SK-N-SH (cell line): ENCODE measurements around the gene RAB42. TPM values are rescaled to one million over a fixed set of nuclear protein-coding genes. Genes with fewer than 3 reads are reported as not detected.

ENCODE experiments used
- CTCF ChIA-PET: fragments of 300-600, 350-600 bp; formaldehyde crosslinking; extraction: SDS; loops from one replicate; lab custom pipeline; 2021; lab: Yijun Ruan, JAX
- POLR2A ChIA-PET: fragments of 350-600 bp; sonication (Branson Sonifier 250); formaldehyde crosslinking; extraction: SDS; loops from one replicate; lab custom pipeline; 2020; ENCODE audit warnings: antibody characterized with exemption, inconsistent platforms; lab: Yijun Ruan, JAX
- DNase-seq: peaks from one replicate; pipeline ENCODE4 v3.0.0; 2012
- H2AFZ ChIP-seq: fragments of 200-600 bp; sonication (generic); 2 replicates; pipeline ENCODE4 v1.8.1; 2016; ENCODE audit warnings: antibody characterized with exemption, mild to moderate bottlenecking, low read depth
- H3F3A ChIP-seq: fragments of 200-600 bp; sonication (generic); replicated peaks from 2 replicates; pipeline ENCODE3; 2016; ENCODE audit warnings: antibody characterized with exemption, mild to moderate bottlenecking; ENCODE audit not compliant: insufficient read depth
- H3K27ac ChIP-seq, 2 experiments: fragments of 200-500 bp in 1 of 2; fragments of 200-600 bp in 1 of 2; sonication (Bioruptor generic) in 1 of 2; sonication (generic), shearing (Covaris generic) in 1 of 2; 2 replicates each; pipeline versions ENCODE4 v1.5.1 to v1.6.1; 2014 to 2016; ENCODE audit warnings: low read depth in 2 of 2, inconsistent platforms in 1 of 2, low read length in 1 of 2, mild to moderate bottlenecking in 1 of 2, mixed read lengths in 1 of 2
- H3K27me3 ChIP-seq: fragments of 200-600 bp; sonication (generic), shearing (Covaris generic); 2 replicates; pipeline ENCODE4 v1.6.1; 2016; ENCODE audit warnings: mixed run types; ENCODE audit not compliant: insufficient read depth
- H3K36me3 ChIP-seq, 2 experiments: fragments of 200-500 bp in 1 of 2; fragments of 200-600 bp in 1 of 2; sonication (Bioruptor generic) in 1 of 2; sonication (generic) in 1 of 2; replicated peaks in 1 of 2; 2 replicates each; pipeline versions ENCODE3 to v1.5.1; 2014 to 2016; ENCODE audit warnings: low read length in 1 of 2, mild to moderate bottlenecking in 1 of 2; ENCODE audit not compliant: insufficient read depth in 2 of 2, control insufficient read depth in 1 of 2
- H3K4me1 ChIP-seq, 2 experiments: fragments of 200-500 bp in 1 of 2; fragments of 200-600 bp in 1 of 2; sonication (Bioruptor generic) in 1 of 2; sonication (generic), shearing (Covaris generic) in 1 of 2; 2 replicates each; pipeline versions ENCODE4 v1.5.1 to v1.6.1; 2014 to 2016; ENCODE audit warnings: low read depth in 1 of 2, low read length in 1 of 2, mixed run types in 1 of 2; ENCODE audit not compliant: insufficient read depth in 2 of 2, control insufficient read depth in 1 of 2
- H3K4me2 ChIP-seq: fragments of 200-600 bp; sonication (generic), shearing (Covaris generic); 2 replicates; pipeline ENCODE4 v1.6.1; 2017; ENCODE audit warnings: mixed run types
- H3K4me3 ChIP-seq, 2 experiments: fragments of 200-500 bp in 1 of 2; fragments of 200-600 bp in 1 of 2; sonication (Bioruptor generic) in 1 of 2; sonication (generic), shearing (Covaris generic) in 1 of 2; 2 replicates each; pipeline versions ENCODE4 v1.5.1 to v1.8.1; 2014 to 2016; ENCODE audit warnings: low read depth in 2 of 2, inconsistent platforms in 1 of 2, low read length in 1 of 2, mild to moderate bottlenecking in 1 of 2, mixed read lengths in 1 of 2, moderate library complexity in 1 of 2
- H3K79me2 ChIP-seq: fragments of 200-600 bp; sonication (generic); 2 replicates; pipeline ENCODE4 v1.8.1; 2017; ENCODE audit warnings: mild to moderate bottlenecking; ENCODE audit not compliant: insufficient read depth
- H3K9ac ChIP-seq: fragments of 200-600 bp; sonication (generic); 2 replicates; pipeline ENCODE4 v1.6.1; 2017; ENCODE audit warnings: mixed run types
- H3K9me2 ChIP-seq: fragments of 200-600 bp; sonication (generic); 2 replicates; pipeline ENCODE4 v1.6.1; 2017; ENCODE audit warnings: mixed run types
- H3K9me3 ChIP-seq: fragments of 200-600 bp; sonication (generic); 2 replicates; pipeline ENCODE4 v1.6.1; 2017; ENCODE audit warnings: mixed run types, mild to moderate bottlenecking, moderate library complexity
- H4K20me1 ChIP-seq: fragments of 200-600 bp; sonication (generic); 2 replicates; pipeline ENCODE4 v1.6.1; 2017; ENCODE audit warnings: mild to moderate bottlenecking, mixed run types; ENCODE audit not compliant: insufficient read depth
- CHD2 ChIP-seq: fragments of 150-350 bp; IDR thresholded peaks from 2 replicates; pipeline ENCODE4 v1.6.1; 2018; ENCODE audit warnings: low read length; ENCODE audit not compliant: partially characterized antibody
- EP300 ChIP-seq, 2 experiments: IDR thresholded peaks; 2 replicates each; pipeline versions ENCODE4 v1.4.0 to v1.6.1; 2012; ENCODE audit warnings: borderline replicate concordance in 1 of 2, low read depth in 1 of 2, low read length in 1 of 2
- EZH2phosphoT487 ChIP-seq: fragments of 200-600 bp; sonication (generic); IDR thresholded peaks from 2 replicates; pipeline ENCODE4 v1.6.1; 2017; ENCODE audit warnings: low read depth, mixed run types, mild to moderate bottlenecking, antibody characterized with exemption, moderate library complexity, borderline replicate concordance
- FOSL2 ChIP-seq: IDR thresholded peaks from 2 replicates; pipeline ENCODE4 v1.4.0; 2012; ENCODE audit warnings: low read depth, mild to moderate bottlenecking, moderate library complexity, borderline replicate concordance
- FOXJ3 ChIP-seq: sonication (generic); formaldehyde crosslinking; IDR thresholded peaks from 2 replicates; pipeline ENCODE4 v1.5.1; 2020; ENCODE audit warnings: mild to moderate bottlenecking, missing genetic modification reagents
- FOXM1 ChIP-seq: IDR thresholded peaks from 2 replicates; pipeline ENCODE4 v1.4.0; 2012; ENCODE audit warnings: low read depth, mild to moderate bottlenecking
- GABPA ChIP-seq: IDR thresholded peaks from 2 replicates; pipeline ENCODE4 v1.4.0; 2012; ENCODE audit warnings: low read depth, mild to moderate bottlenecking
- GATA2 ChIP-seq: sonication (generic); formaldehyde crosslinking; IDR thresholded peaks from 2 replicates; pipeline ENCODE4 v1.5.0; 2020; ENCODE audit warnings: mild to moderate bottlenecking, missing genetic modification reagents
- MEF2A ChIP-seq: IDR thresholded peaks from 2 replicates; pipeline ENCODE4 v1.4.0; 2012; ENCODE audit warnings: low read depth, borderline replicate concordance
- POLR2AphosphoS5 ChIP-seq: IDR thresholded peaks from 2 replicates; pipeline ENCODE4 v1.6.1; 2012; ENCODE audit warnings: low read depth, low read length
- RCOR1 ChIP-seq: fragments of 150-350 bp; IDR thresholded peaks from 2 replicates; pipeline ENCODE4 v1.6.1; 2017; ENCODE audit warnings: antibody characterized with exemption, low read length
- RFX5 ChIP-seq: IDR thresholded peaks from 2 replicates; pipeline ENCODE4 v1.6.1; 2012; ENCODE audit warnings: mild to moderate bottlenecking, improper control_type of control experiment, low read length
- RXRA ChIP-seq: IDR thresholded peaks from 2 replicates; pipeline ENCODE4 v1.4.0; 2012; ENCODE audit warnings: low read depth, mild to moderate bottlenecking, borderline replicate concordance
- SIN3A ChIP-seq: IDR thresholded peaks from 2 replicates; pipeline ENCODE4 v1.6.1; 2012; ENCODE audit warnings: low read depth, mild to moderate bottlenecking, low read length, moderate library complexity, borderline replicate concordance
- SMC3 ChIP-seq: IDR thresholded peaks from 2 replicates; pipeline ENCODE4 v1.6.1; 2012; ENCODE audit warnings: low read depth, low read length, improper control_type of control experiment
- TAF1 ChIP-seq: IDR thresholded peaks from 2 replicates; pipeline ENCODE4 v1.6.1; 2012; ENCODE audit warnings: low read depth, mild to moderate bottlenecking, low read length, moderate library complexity, borderline replicate concordance
- TCF12 ChIP-seq: IDR thresholded peaks from 2 replicates; pipeline ENCODE4 v1.4.0; 2012
- YY1 ChIP-seq: IDR thresholded peaks from 2 replicates; pipeline ENCODE4 v1.4.0; 2012; ENCODE audit warnings: low read depth, mild to moderate bottlenecking
- WGBS: methylation state at CpG from one replicate; pipeline ENCODE4 v1.1.6; 2017; ENCODE audit warnings: low lambda C conversion rate; 5-methylcytosine and 5-hydroxymethylcytosine counted together
- polyA plus RNA-seq, 3 experiments: library from polyadenylated mRNA; depleted of rRNA; stranded (reverse); fragments of >200 nt; gene quantifications; 2 replicates each; pipeline ENCODE4 v1.2.3, GENCODE V29; 2012
- TF ChIP-seq, protein P1 (sequence below): fragments of 150-350 bp; IDR thresholded peaks from 2 replicates; pipeline ENCODE4 v1.6.1; 2017; ENCODE audit warnings: antibody characterized with exemption, low read length, low read depth, borderline replicate concordance
- TF ChIP-seq, protein P2 (sequence below): IDR thresholded peaks from 2 replicates; pipeline ENCODE4; 2012
- TF ChIP-seq, protein P3 (sequence below): fragments of 200-600 bp; sonication (generic); IDR thresholded peaks from 2 replicates; pipeline ENCODE4 v1.6.1; 2017; ENCODE audit warnings: antibody characterized with exemption, mild to moderate bottlenecking, moderate library complexity
- TF ChIP-seq, protein P4 (sequence below): IDR thresholded peaks from 2 replicates; pipeline ENCODE4 v1.4.0; 2012; ENCODE audit warnings: low read depth, borderline replicate concordance
- TF ChIP-seq, protein P5 (sequence below): IDR thresholded peaks from 2 replicates; pipeline ENCODE4 v1.4.0; 2012; ENCODE audit warnings: low read depth, borderline replicate concordance
- TF ChIP-seq, protein P6 (sequence below): IDR thresholded peaks from 2 replicates; pipeline ENCODE4 v1.4.0; 2012; ENCODE audit warnings: low read depth

Gene RAB42
- polyA plus RNA-seq, 1 of the 3 experiments (the other 2 are of a cell fraction): 4.6 TPM

DNA sequence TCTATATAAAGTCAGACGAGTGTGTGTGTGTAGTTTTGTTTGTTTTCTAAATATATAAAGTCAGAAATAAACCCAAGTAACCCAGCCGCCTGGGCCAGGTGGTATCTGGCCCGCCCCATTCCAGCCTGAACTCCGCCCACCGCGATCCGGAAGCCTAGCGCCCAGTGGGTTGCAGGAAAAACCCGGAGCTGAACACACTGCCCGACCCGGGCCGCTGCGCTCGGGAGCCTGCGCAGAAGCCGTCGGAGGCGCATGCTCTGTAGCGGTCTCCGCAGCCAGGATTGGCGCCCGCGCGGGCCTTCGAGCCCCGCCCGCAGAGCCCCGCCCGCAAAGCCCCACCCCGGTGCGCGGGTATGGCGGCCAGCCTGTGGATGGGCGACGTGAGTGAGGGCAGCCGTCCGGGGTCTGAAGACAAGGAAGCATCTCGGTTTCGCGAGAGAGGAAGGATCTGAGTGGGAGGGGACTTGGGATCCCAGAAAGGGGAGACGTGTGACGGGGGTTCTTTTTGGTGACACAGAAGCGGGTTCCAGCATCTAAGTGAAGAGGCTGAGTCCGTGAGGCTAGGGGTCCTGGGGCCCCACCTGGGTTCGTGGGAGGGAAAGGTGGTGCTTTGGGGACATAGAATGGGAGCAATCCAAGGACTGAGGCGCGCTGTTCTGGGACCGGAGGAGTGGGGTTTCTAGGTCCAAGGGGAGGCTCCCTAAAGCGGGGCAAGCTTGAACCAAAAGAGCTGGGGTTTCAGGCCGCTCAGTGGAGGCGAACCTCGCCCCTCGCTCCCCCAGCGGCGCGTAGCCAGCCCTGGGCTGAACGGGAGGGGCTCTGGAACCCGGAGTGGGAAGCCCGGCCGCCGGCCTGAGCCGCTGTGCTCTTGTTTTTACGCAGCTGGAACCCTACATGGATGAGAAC lies 39.1 kb upstream of the RAB42 start, which contains the start of gene TRNAU1AP:
Gene TRNAU1AP (plus strand): TSS at position 328 of the 906 bp plus-strand sequence. CDS start 26 bp downstream, at position 354.
- H3K4me1 ChIP-seq: no peaks in the 10 kb centered on the region; a peak in 2 of 4 replicates
- H3K36me3 ChIP-seq: peaks cover 3 to 15% of the 10 kb centered on the region in 2 experiments
- peak within 1 kb of the TSS; percentile 78 for H3K4me2 ChIP-seq
- POLR2A ChIA-PET: interaction anchor here (1.1 to 3.5 kb wide), 3 partner anchors 28 to 465 kb away, joined by 3 to 59 read pairs (median 3); partner anchors contain the start of gene EYA3
- no peaks in the 10 kb centered on the region for H3K9me3 ChIP-seq
- H3K9me2 ChIP-seq: no peaks in the 10 kb centered on the region
- WGBS: 2% methylated on average over 34 of the region's 63 CpGs
- peak within 1 kb of the TSS; percentile 83 for H3K9ac ChIP-seq
- peak; percentile 97 for DNase-seq
- H3F3A ChIP-seq: no peaks in the 10 kb centered on the region
- CTCF ChIA-PET: interaction anchor here (0.7 to 1.8 kb wide), 5 partner anchors 18 to 324 kb away, joined by 3 to 8 read pairs (median 5); no protein-coding TSS in a partner anchor
- H4K20me1 ChIP-seq: no peaks in the 10 kb centered on the region
- peak within 1 kb of the TSS; percentile 95 for H2AFZ ChIP-seq
- H3K27me3 ChIP-seq: no peaks in the 10 kb centered on the region
- peak within 1 kb of the TSS; percentile 54 to 71 for H3K27ac ChIP-seq
- H3K79me2 ChIP-seq: peaks cover 29% of the 10 kb centered on the region
- peak within 1 kb of the TSS; percentile 69 to 84 for H3K4me3 ChIP-seq
- TF ChIP-seq GABPA (peak; percentile 36; the same call in 1 of the 2 replicates), GATA2 (CRISPR knock-in tag) (no peak), FOSL2 (no peak), FOXJ3 (CRISPR knock-in tag) (peak; percentile 54; the same call in 1 of the 2 replicates), EZH2phosphoT487 (no peak), POLR2AphosphoS5 (peak; percentile 77), FOXM1 (no peak), MEF2A (no peak), CHD2 (peak; percentile 56), RXRA (no peak), RCOR1 (peak; percentile 61; the same call in 1 of the 2 replicates), SIN3A (no peak; the same call in 1 of the 2 replicates), TCF12 (no peak; the same call in 1 of the 2 replicates), RFX5 (no peak; the same call in 1 of the 2 replicates), TAF1 (peak; percentile 79), YY1 (peak; percentile 87), SMC3 (no peak), EP300 (IDR thresholded peaks at IDR 0.05; ENCODE audit: borderline replicate concordance in 1 of 2, low read depth in 1 of 2, low read length in 1 of 2) (peak in 1 of 2 experiments; percentile 28; a peak in 2 of 4 replicates)
- TF ChIP-seq, protein P1, sequence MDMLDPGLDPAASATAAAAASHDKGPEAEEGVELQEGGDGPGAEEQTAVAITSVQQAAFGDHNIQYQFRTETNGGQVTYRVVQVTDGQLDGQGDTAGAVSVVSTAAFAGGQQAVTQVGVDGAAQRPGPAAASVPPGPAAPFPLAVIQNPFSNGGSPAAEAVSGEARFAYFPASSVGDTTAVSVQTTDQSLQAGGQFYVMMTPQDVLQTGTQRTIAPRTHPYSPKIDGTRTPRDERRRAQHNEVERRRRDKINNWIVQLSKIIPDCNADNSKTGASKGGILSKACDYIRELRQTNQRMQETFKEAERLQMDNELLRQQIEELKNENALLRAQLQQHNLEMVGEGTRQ: no peak
- TF ChIP-seq, protein P2, sequence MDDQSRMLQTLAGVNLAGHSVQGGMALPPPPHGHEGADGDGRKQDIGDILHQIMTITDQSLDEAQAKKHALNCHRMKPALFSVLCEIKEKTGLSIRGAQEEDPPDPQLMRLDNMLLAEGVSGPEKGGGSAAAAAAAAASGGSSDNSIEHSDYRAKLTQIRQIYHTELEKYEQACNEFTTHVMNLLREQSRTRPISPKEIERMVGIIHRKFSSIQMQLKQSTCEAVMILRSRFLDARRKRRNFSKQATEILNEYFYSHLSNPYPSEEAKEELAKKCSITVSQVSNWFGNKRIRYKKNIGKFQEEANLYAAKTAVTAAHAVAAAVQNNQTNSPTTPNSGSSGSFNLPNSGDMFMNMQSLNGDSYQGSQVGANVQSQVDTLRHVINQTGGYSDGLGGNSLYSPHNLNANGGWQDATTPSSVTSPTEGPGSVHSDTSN: no peak
- TF ChIP-seq, protein P3, sequence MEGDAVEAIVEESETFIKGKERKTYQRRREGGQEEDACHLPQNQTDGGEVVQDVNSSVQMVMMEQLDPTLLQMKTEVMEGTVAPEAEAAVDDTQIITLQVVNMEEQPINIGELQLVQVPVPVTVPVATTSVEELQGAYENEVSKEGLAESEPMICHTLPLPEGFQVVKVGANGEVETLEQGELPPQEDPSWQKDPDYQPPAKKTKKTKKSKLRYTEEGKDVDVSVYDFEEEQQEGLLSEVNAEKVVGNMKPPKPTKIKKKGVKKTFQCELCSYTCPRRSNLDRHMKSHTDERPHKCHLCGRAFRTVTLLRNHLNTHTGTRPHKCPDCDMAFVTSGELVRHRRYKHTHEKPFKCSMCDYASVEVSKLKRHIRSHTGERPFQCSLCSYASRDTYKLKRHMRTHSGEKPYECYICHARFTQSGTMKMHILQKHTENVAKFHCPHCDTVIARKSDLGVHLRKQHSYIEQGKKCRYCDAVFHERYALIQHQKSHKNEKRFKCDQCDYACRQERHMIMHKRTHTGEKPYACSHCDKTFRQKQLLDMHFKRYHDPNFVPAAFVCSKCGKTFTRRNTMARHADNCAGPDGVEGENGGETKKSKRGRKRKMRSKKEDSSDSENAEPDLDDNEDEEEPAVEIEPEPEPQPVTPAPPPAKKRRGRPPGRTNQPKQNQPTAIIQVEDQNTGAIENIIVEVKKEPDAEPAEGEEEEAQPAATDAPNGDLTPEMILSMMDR: no peak
- TF ChIP-seq, protein P4, sequence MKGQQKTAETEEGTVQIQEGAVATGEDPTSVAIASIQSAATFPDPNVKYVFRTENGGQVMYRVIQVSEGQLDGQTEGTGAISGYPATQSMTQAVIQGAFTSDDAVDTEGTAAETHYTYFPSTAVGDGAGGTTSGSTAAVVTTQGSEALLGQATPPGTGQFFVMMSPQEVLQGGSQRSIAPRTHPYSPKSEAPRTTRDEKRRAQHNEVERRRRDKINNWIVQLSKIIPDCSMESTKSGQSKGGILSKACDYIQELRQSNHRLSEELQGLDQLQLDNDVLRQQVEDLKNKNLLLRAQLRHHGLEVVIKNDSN: no peak
- TF ChIP-seq, protein P5, sequence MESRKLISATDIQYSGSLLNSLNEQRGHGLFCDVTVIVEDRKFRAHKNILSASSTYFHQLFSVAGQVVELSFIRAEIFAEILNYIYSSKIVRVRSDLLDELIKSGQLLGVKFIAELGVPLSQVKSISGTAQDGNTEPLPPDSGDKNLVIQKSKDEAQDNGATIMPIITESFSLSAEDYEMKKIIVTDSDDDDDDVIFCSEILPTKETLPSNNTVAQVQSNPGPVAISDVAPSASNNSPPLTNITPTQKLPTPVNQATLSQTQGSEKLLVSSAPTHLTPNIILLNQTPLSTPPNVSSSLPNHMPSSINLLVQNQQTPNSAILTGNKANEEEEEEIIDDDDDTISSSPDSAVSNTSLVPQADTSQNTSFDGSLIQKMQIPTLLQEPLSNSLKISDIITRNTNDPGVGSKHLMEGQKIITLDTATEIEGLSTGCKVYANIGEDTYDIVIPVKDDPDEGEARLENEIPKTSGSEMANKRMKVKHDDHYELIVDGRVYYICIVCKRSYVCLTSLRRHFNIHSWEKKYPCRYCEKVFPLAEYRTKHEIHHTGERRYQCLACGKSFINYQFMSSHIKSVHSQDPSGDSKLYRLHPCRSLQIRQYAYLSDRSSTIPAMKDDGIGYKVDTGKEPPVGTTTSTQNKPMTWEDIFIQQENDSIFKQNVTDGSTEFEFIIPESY: no peak
- TF ChIP-seq, protein P6, sequence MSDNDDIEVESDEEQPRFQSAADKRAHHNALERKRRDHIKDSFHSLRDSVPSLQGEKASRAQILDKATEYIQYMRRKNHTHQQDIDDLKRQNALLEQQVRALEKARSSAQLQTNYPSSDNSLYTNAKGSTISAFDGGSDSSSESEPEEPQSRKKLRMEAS: peak; percentile 63; the same call in 1 of the 2 replicates
